ENCODE measurements around the gene MMP3.

The MMP3 gene

GRCh38 chr11:102800767-102801166 is 42.6 kb downstream of the MMP3 start:
- Histone ChIP-seq H3K9ac (ENCODE audit: low read length) (no peak overlapping the region), H3K36me3 (ENCODE audit: control insufficient read depth, insufficient read depth, low read length) (no peaks in the 10 kb centered on the region), H3K4me3 (ENCODE audit: low read length) (no peak overlapping the region), H3K27me3 (ENCODE audit: control insufficient read depth, insufficient read depth, low read length) (no peaks in the 10 kb centered on the region), H3K4me1 (ENCODE audit: control insufficient read depth, insufficient read depth, low read length) (peaks cover 27% of the 10 kb centered on the region), H3K9me3 (ENCODE audit: control insufficient read depth, low read length) (no peaks in the 10 kb centered on the region)

GRCh38 chr11:102799681-102800340 is 43.6 kb downstream of the MMP3 start:
- no peaks in the 10 kb centered on the region for H3K9me3 ChIP-seq (ENCODE audit: control insufficient read depth, low read length)
- H3K27me3 ChIP-seq (ENCODE audit: control insufficient read depth, insufficient read depth, low read length), result no peaks in the 10 kb centered on the region
- H3K9ac ChIP-seq (ENCODE audit: low read length), result no peak overlapping the region
- H3K36me3 ChIP-seq (ENCODE audit: control insufficient read depth, insufficient read depth, low read length), result no peaks in the 10 kb centered on the region
- peaks cover 33% of the 10 kb centered on the region for H3K4me1 ChIP-seq (ENCODE audit: control insufficient read depth, insufficient read depth, low read length)
- H3K4me3 ChIP-seq (ENCODE audit: low read length), result no peak overlapping the region

GRCh38 chr11:102798012-102798746 is 45.2 kb downstream of the MMP3 start, which contains the start of gene MMP1:
Gene MMP1 (minus strand): TSS chr11:102798160. CDS start chr11:102798092, 68 bp downstream.
- no peak within 1 kb of the TSS for H3K4me3 ChIP-seq (ENCODE audit: low read length)
- H3K9ac ChIP-seq (ENCODE audit: low read length), result no peak within 1 kb of the TSS
- H3K27me3 ChIP-seq (ENCODE audit: control insufficient read depth, insufficient read depth, low read length), result no peaks in the 10 kb centered on the region
- H3K4me1 ChIP-seq (ENCODE audit: control insufficient read depth, insufficient read depth, low read length), result peaks cover 49% of the 10 kb centered on the region
- H3K36me3 ChIP-seq (ENCODE audit: control insufficient read depth, insufficient read depth, low read length), result no peaks in the 10 kb centered on the region
- H3K9me3 ChIP-seq (ENCODE audit: control insufficient read depth, low read length), result no peaks in the 10 kb centered on the region

GRCh38 chr11:102794382-102794781 is 49.0 kb downstream of the MMP3 start:
- Histone ChIP-seq H3K4me1 (ENCODE audit: control insufficient read depth, insufficient read depth, low read length) (peaks cover 41% of the 10 kb centered on the region), H3K27me3 (ENCODE audit: control insufficient read depth, insufficient read depth, low read length) (no peaks in the 10 kb centered on the region), H3K36me3 (ENCODE audit: control insufficient read depth, insufficient read depth, low read length) (no peaks in the 10 kb centered on the region), H3K9me3 (ENCODE audit: control insufficient read depth, low read length) (no peaks in the 10 kb centered on the region), H3K4me3 (ENCODE audit: low read length) (no peak overlapping the region), H3K9ac (ENCODE audit: low read length) (no peak overlapping the region)

- Histone ChIP-seq H3K4me3 (ENCODE audit: low read length) (no peak overlapping the region), H3K27me3 (ENCODE audit: control insufficient read depth, insufficient read depth, low read length) (no peaks in the 10 kb centered on the region), H3K9me3 (ENCODE audit: control insufficient read depth, low read length) (no peaks in the 10 kb centered on the region), H3K36me3 (ENCODE audit: control insufficient read depth, insufficient read depth, low read length) (no peaks in the 10 kb centered on the region), H3K4me1 (ENCODE audit: control insufficient read depth, insufficient read depth, low read length) (peaks cover 36% of the 10 kb centered on the region), H3K9ac (ENCODE audit: low read length) (no peak overlapping the region)
Measured at GRCh38 chr11:102793677-102794290, 49.6 kb downstream of the MMP3 start.

GRCh38 chr11:102792604-102793003 is 50.8 kb downstream of the MMP3 start:
- H3K4me3 ChIP-seq (ENCODE audit: low read length), result no peak overlapping the region
- H3K27me3 ChIP-seq (ENCODE audit: control insufficient read depth, insufficient read depth, low read length), result no peaks in the 10 kb centered on the region
- peaks cover 25% of the 10 kb centered on the region for H3K4me1 ChIP-seq (ENCODE audit: control insufficient read depth, insufficient read depth, low read length)
- H3K36me3 ChIP-seq (ENCODE audit: control insufficient read depth, insufficient read depth, low read length), result no peaks in the 10 kb centered on the region
- H3K9ac ChIP-seq (ENCODE audit: low read length), result peak overlapping the region; percentile 69
- H3K9me3 ChIP-seq (ENCODE audit: control insufficient read depth, low read length), result no peaks in the 10 kb centered on the region

GRCh38 chr11:102791271-102792036 is 52.0 kb downstream of the MMP3 start:
- Histone ChIP-seq H3K36me3 (ENCODE audit: control insufficient read depth, insufficient read depth, low read length) (no peaks in the 10 kb centered on the region), H3K9me3 (ENCODE audit: control insufficient read depth, low read length) (no peaks in the 10 kb centered on the region), H3K9ac (ENCODE audit: low read length) (peak overlapping the region; percentile 69), H3K4me1 (ENCODE audit: control insufficient read depth, insufficient read depth, low read length) (peaks cover 24% of the 10 kb centered on the region), H3K4me3 (ENCODE audit: low read length) (no peak overlapping the region), H3K27me3 (ENCODE audit: control insufficient read depth, insufficient read depth, low read length) (no peaks in the 10 kb centered on the region)

- H3K4me1 ChIP-seq (ENCODE audit: control insufficient read depth, insufficient read depth, low read length), result peaks cover 4% of the 10 kb centered on the region
- no peaks in the 10 kb centered on the region for H3K27me3 ChIP-seq (ENCODE audit: control insufficient read depth, insufficient read depth, low read length)
- no peaks in the 10 kb centered on the region for H3K9me3 ChIP-seq (ENCODE audit: control insufficient read depth, low read length)
- no peak overlapping the region for H3K9ac ChIP-seq (ENCODE audit: low read length)
- no peak overlapping the region for H3K4me3 ChIP-seq (ENCODE audit: low read length)
- no peaks in the 10 kb centered on the region for H3K36me3 ChIP-seq (ENCODE audit: control insufficient read depth, insufficient read depth, low read length)
Measured at GRCh38 chr11:102788334-102788995, 54.9 kb downstream of the MMP3 start.
